UCSD-AML1 (cell line): Measurements from ENCODE around the gene OR52B6.
"Not testable (repeated sequence)": the region's sequence is repeated elsewhere in the genome, so short reads cannot be mapped to it uniquely, and the experiment has no call there.

Experiments
- DNase-seq: peaks from one replicate; lab custom pipeline; 2025; ENCODE audit not compliant: unreplicated experiment; lab: John Stamatoyannopoulos, UW

Gene OR52B6

GRCh38 chr11:5580577-5580976, at the start of gene OR52B6:
Gene OR52B6, plus strand, starts transcription at chr11:5580877. Its CDS starts 0 bp downstream, at chr11:5580877.
- no peak for DNase-seq

- no peak for DNase-seq
Measured at GRCh38 chr11:5531053-5531831, 49.4 kb upstream of the OR52B6 start.

GRCh38 chr11:5534046-5534445, 46.6 kb upstream of the OR52B6 start:
- DNase-seq, result no peak

- DNase-seq, result no peak
Measured at GRCh38 chr11:5536482-5536881, 44.2 kb upstream of the OR52B6 start.

GRCh38 chr11:5541427-5541826, 39.2 kb upstream of the OR52B6 start:
- no peak for DNase-seq

GRCh38 chr11:5546457-5546856, 34.2 kb upstream of the OR52B6 start:
- DNase-seq, result no peak

GRCh38 chr11:5547982-5548381, 32.7 kb upstream of the OR52B6 start:
- DNase-seq, result no peak

GRCh38 chr11:5548440-5548839, 32.2 kb upstream of the OR52B6 start, which contains the start of gene OR52H1:
Gene OR52H1, minus strand, starts transcription at chr11:5548540. Its CDS starts 3,035 bp downstream, at chr11:5545505.
- no peak for DNase-seq

- no peak for DNase-seq
Measured at GRCh38 chr11:5550440-5551095, 30.1 kb upstream of the OR52B6 start.

GRCh38 chr11:5553343-5553742, 27.3 kb upstream of the OR52B6 start:
- no peak for DNase-seq

GRCh38 chr11:5556596-5557188, 24.0 kb upstream of the OR52B6 start:
- DNase-seq, result no peak

GRCh38 chr11:5557751-5558150, 22.9 kb upstream of the OR52B6 start:
- no peak for DNase-seq

- DNase-seq, result no peak
Measured at GRCh38 chr11:5564259-5565019, 16.2 kb upstream of the OR52B6 start.

- DNase-seq, result no peak
Measured at GRCh38 chr11:5574654-5575053, 6.0 kb upstream of the OR52B6 start.

- no peak for DNase-seq
Measured at GRCh38 chr11:5575152-5575551, 5.5 kb upstream of the OR52B6 start.

GRCh38 chr11:5577101-5577500, 3.6 kb upstream of the OR52B6 start:
- DNase-seq, result no peak

- no peak for DNase-seq
Measured at GRCh38 chr11:5581014-5581413, 337 bp downstream of the OR52B6 start.

- DNase-seq, result not testable (repeated sequence)
Measured at GRCh38 chr11:5584458-5584857, 3.8 kb downstream of the OR52B6 start.

GRCh38 chr11:5589906-5590305, 9.2 kb downstream of the OR52B6 start:
- not testable (repeated sequence) for DNase-seq

GRCh38 chr11:5591613-5592012, 10.9 kb downstream of the OR52B6 start:
- DNase-seq, result no peak

GRCh38 chr11:5592615-5593014, 11.9 kb downstream of the OR52B6 start:
- no peak for DNase-seq
